DMS53 treated with DMSO at 0.1 percent for 48 hours (cell line): ENCODE data around the gene ZFR.
A peak's percentile ranks its signal among the peaks of the same experiment; 100 is the strongest.
"Not testable (repeated sequence)": the region's sequence is repeated elsewhere in the genome, so short reads cannot be mapped to it uniquely, and the experiment has no call there.

Experiments
- DNase-seq: peaks from one replicate; lab custom pipeline; 2025; ENCODE audit not compliant: unreplicated experiment; lab: John Stamatoyannopoulos, UW

The ZFR gene

GRCh38 chr5:32325062-32325461 is 119.5 kb downstream of the ZFR start:
- no peak for DNase-seq

GRCh38 chr5:32323741-32324140 is 120.8 kb downstream of the ZFR start:
- DNase-seq: no peak

GRCh38 chr5:32322882-32323281 is 121.7 kb downstream of the ZFR start:
- DNase-seq: no peak

DNA sequence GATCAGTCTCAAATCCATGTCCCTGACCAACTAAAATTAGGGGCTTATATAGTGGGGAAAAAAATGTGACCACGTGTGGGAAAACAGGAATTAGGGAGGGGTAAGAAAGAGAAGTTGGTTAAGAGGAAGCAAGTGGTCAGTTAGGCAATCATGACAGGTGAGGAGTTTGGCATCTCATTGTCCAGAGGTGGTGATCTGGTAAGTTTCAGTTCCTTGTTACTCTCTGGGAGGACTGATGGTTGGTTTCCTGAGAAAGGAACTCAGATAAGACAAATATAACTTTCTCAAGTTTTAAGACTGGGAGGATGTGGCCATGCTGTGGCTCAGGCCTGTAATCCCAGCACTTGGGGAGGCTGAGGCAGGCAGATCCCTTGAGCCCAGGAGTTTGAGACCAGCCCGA is 122.8 kb downstream of the ZFR start:
- not testable (repeated sequence) for DNase-seq

- no peak for DNase-seq
Observed at GRCh38 chr5:32320576-32320975, 124.0 kb downstream of the ZFR start.

- no peak for DNase-seq
Observed at GRCh38 chr5:32319926-32320543, 124.5 kb downstream of the ZFR start.

DNA sequence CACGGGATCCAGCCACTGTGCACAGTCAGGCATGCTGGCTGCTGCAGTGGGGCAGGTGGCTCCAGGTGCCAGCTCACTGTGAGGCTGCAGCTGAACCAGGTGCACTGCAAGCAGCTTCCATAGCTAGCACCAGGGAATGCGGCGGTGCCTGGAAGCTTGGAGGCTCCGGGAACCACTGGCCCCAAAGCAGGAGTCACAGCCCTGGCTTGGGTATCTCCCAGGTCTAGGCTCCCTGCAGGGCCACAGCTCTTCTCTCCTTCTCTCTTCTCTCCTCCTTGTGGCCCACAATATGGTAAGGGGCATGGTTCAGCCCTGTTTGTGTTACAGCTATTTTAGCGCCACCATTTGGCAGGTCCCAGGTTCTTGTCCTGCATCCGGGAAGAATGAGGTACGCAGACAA is 125.1 kb downstream of the ZFR start:
- no peak for DNase-seq

DNA sequence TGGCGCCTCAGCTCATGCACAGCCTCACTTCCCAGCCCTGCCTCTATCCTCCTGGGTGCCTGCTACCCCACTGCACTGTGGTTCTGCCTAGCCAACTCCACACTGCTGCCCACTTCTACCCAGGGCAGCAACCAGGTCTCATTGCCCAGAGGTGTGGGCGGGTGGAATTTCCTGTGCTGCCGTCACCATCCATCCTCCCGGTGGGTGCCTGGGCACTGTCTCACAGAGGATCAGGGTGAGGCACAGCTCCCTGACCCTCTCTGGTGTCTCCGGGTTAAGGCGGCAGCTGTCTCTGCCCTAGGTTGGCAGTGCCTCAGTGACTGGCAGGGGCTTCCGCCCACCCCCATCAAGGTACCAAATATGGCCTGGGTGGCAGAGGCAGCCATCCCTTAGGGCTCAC is 127.5 kb downstream of the ZFR start:
- no peak for DNase-seq

DNA sequence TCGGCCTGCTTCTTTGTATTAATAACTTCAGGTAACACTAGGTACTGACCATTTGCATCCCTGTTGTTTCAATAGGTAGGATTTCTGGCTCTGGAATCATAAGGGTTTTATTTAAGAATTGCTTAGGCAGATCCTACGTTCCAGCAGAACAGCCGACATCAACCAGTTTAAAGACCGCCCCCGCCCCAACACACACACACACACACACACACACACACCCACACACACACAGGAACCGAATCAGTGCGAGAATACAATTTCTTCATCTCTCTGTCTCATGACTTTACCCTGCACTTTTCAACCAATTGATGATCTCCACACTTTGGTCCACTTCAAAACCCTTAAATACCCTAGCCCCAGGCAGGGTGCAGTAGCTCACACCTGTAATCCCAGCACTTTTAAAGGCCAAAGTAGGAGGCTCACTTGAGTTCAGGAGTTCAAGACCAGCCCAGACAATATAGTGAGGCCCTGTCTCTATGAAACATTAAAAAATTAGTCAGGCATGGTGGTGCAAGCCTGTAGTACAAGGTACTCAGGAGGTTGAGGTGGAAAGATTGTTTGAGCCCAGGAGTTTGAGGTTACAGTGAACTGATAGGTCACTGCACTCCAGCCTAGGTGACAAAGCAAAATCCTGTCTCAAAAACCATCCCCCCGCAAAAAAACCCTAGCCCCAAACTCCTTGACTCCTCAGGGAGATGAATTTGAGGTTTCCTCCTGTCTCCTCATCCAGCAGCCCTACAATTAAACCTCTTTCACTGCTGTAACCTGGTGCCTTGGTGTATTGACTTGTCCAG is 129.1 kb downstream of the ZFR start:
- DNase-seq: no peak

DNA sequence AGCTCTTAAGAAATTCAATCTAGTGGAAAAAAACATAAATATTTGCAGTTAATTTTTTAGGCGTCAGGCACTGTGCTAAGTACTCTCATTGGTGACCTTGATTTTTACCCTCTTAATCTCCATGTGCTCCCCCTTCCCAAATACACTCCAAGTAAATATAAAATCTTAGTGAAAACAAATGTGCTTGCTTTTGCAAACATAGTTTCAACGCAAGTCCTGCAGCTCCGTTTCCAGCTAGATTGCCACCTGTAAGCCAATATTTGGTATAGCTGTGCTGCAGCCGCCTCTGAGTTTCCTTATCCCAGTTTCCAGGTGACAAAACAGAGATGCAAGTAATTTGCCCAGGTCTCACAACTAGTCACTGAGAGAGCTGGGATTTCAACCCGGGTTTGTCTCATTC is 129.9 kb downstream of the ZFR start:
- no peak for DNase-seq

GRCh38 chr5:32314152-32314488 is 130.4 kb downstream of the ZFR start:
- not testable (repeated sequence) for DNase-seq

DNA sequence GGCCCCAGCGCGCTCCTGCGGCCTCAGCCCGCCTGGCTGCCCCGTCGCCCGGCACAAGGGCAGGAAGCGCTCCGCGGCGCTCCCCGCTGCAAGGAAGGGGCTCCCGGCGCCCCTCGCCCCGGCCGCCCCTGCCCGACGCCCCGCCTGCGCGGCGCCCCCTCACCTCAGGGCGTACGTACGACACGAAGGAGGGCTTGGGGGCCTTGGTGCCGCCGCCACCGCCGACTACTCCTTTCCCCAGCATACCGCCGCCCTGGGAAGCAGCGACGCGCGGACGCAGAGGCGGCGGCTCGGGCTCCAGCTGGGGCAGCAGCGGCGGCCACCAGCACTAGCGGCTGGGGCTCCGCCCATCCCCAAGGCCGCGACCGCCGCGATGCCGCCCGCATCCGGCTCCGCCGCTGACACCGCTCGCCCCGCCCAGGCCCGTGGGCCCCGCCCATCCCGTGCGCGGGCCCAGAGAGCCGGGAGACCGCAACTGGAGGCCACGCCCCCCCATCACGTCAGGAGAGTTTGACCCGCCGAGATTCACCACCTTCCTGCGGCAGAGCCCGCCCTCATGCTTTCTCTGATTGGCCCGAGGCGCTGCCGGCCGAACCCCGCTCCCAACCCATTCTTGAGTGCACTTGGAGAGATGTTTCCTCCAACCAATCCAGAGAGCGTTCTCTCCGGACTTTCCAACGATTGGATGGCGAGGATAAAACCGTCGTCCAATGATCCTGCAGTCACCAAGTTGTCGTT is 131.8 kb downstream of the ZFR start, which contains the start of gene MTMR12:
Gene MTMR12 (minus strand): TSS at position 345 of the 738 bp plus-strand sequence. CDS start 101 bp downstream, at position 244.
- DNase-seq: peak; percentile 95

- peak; percentile 2 for DNase-seq
Observed at GRCh38 chr5:32312197-32312594, 132.3 kb downstream of the ZFR start.

DNA sequence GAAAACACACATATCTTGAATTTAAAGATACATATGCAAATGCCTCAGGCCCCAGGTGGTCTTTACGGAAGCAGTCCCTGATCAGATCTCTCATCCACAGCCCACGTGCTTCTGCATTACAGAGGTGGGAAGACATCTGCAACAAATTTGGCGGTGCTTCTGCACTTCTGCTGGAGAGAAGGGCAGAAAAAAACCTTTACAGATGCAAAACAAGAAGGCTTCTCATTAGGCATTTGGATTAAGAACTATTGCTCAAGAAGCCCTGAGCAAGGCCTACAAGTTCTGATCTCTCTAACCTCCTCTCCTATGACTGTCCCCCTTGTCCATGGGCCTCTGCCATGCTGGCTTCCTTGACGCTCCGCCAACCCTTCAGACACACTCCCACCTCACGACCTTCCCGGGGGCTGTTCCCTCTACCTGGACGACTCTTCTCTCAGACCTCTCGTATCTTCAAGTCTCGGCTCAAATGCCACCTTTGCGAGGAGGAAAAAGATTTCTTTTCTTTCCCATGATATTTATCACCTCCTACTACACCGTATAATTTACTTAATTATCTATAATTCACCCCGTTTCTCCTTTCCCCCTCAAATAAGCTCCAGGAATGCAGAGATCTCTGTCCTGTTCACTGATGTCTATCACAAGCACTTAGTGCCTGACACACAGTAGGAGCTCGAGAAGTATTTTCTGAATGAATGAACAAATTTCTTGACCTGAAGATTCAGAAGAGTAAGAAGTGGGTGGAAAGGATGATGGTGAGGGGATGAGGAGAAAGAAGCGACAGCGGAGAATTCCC is 132.9 kb downstream of the ZFR start:
- DNase-seq: no peak

DNA sequence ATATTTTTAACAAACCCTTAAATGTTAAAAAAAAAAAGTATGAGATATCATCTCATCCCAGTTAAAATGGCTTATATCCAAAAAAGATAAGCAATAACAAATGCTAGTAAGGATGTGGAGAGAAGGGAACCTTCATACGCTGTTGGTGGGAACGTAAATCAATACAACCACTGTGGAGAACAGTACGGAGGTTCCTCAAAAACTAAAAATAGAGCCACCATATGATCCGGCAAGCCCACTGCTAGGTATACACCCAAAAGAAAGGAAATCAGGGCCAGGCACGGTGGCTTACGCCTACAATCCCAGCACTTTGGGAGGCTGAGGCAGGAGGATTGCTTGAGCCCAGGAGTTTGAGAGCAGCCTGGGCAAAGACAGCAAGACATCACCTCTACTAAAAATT is 134.8 kb downstream of the ZFR start:
- no peak for DNase-seq

DNA sequence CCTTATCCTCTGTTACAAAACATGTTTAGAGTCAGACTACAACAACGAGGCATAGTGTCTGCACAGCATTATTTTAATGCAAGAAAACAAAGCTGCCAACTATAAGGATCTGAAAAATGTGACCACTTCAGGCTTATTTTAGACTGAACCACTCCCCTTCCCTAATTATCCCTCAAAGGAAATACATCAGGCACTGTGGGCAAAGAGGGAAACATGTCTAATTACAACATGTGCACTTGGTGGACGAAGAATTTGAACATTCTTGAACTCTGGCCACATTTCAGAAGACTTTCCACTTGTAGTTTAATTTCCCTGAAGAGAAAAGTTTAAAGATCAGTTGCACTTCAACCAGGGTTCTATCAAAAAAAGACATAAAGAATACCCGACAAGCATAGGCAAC is 135.6 kb downstream of the ZFR start:
- DNase-seq: no peak

- DNase-seq: no peak
Observed at GRCh38 chr5:32307769-32308194, 136.8 kb downstream of the ZFR start.

- DNase-seq: no peak
Observed at GRCh38 chr5:32304622-32305021, 139.9 kb downstream of the ZFR start.
